Measurements from ENCODE around the gene LYRM1. TPM values are rescaled to one million over a fixed set of nuclear protein-coding genes. Genes with fewer than 3 reads are reported as not detected.

The LYRM1 gene
- total and polyA plus RNA-seq, 2 of the 8 experiments (the other 6 are each of a cell fraction or from before 2014, with no cell fraction given): 11.6 to 13.4 TPM

- no peak for TF ChIP-seq CHD7 (IDR thresholded peaks at IDR 0.05; ENCODE audit: insufficient replicate concordance, low read length)
- TF ChIP-seq SAP30 (IDR thresholded peaks at IDR 0.05; ENCODE audit: insufficient read depth, insufficient replicate concordance, low read length): no peak
- TF ChIP-seq CREB1 (IDR thresholded peaks at IDR 0.05): no peak
- TF ChIP-seq KDM5A (IDR thresholded peaks at IDR 0.05; ENCODE audit: low read length): no peak
- no peak for TF ChIP-seq TCF12 (IDR thresholded peaks at IDR 0.05; ENCODE audit: low read depth, low read length)
- TF ChIP-seq CTCF (IDR thresholded peaks at IDR 0.05; ENCODE audit: control extremely low read depth in 1 of 3, insufficient read depth in 1 of 3, low read depth in 1 of 3, low read length in 3 of 3): no peak
- no peak for TF ChIP-seq CHD2 (IDR thresholded peaks at IDR 0.05; ENCODE audit: low read length)
- no peak for TF ChIP-seq HDAC6 (IDR thresholded peaks at IDR 0.05; ENCODE audit: low read depth, low read length)
- no peak for TF ChIP-seq SIX5 (IDR thresholded peaks at IDR 0.05; ENCODE audit: low read depth, low read length)
- no peak for TF ChIP-seq CBX5 (IDR thresholded peaks at IDR 0.05; ENCODE audit: low read depth, low read length)
These were observed 43.3 kb upstream of the LYRM1 start (continued) for GRCh38 chr16:20857281-20857680.
